RWPE2 (cell line): ENCODE data around the gene CRMP1.

Experiments used
- ATAC-seq: fragments of 200-7000 bp; cut with Tn5 transposase; 3 replicates; pipeline ENCODE4 v1.9.1; 2021; ENCODE audit warnings: low read depth
- DNase-seq: peaks from one replicate; pipeline ENCODE4 v3.0.0-alpha.2; 2020; ENCODE audit warnings: low spot score
- H3K27ac ChIP-seq: fragments of 450-650 bp; 2 replicates; pipeline ENCODE4 v1.5.1; 2017; ENCODE audit warnings: mild to moderate bottlenecking; ENCODE audit not compliant: poor library complexity, severe bottlenecking
- H3K27me3 ChIP-seq: fragments of 250-450 bp; sonication (Bioruptor Pico); 2 replicates; pipeline ENCODE4 v1.5.1; 2021; ENCODE audit warnings: mild to moderate bottlenecking, moderate library complexity; ENCODE audit not compliant: insufficient read depth, poor library complexity, severe bottlenecking
- H3K36me3 ChIP-seq: fragments of 250-450 bp; sonication (Bioruptor Pico); 2 replicates; pipeline ENCODE4 v1.5.1; 2020; ENCODE audit warnings: low read depth, mild to moderate bottlenecking, moderate library complexity
- H3K4me1 ChIP-seq: fragments of 250-450 bp; sonication (Bioruptor Pico); 2 replicates; pipeline ENCODE4 v1.5.1; 2021; ENCODE audit warnings: mild to moderate bottlenecking, moderate library complexity; ENCODE audit not compliant: insufficient read depth, poor library complexity, severe bottlenecking
- H3K4me3 ChIP-seq: fragments of 250-450 bp; sonication (Bioruptor Pico); 2 replicates; pipeline ENCODE4 v1.5.1; 2021; ENCODE audit warnings: mild to moderate bottlenecking, moderate library complexity; ENCODE audit not compliant: severe bottlenecking
- H3K9me3 ChIP-seq: fragments of 250-450 bp; sonication (Bioruptor Pico); 2 replicates; pipeline ENCODE4 v1.5.1; 2021; ENCODE audit warnings: mild to moderate bottlenecking, moderate library complexity; ENCODE audit not compliant: severe bottlenecking
- TF ChIP-seq, protein P1 (sequence below): fragments of 450-650 bp; IDR thresholded peaks from one replicate; pipeline ENCODE4 v1.5.1; 2017; ENCODE audit warnings: mild to moderate bottlenecking, moderate library complexity; ENCODE audit not compliant: poor library complexity, severe bottlenecking

The CRMP1 gene

DNA sequence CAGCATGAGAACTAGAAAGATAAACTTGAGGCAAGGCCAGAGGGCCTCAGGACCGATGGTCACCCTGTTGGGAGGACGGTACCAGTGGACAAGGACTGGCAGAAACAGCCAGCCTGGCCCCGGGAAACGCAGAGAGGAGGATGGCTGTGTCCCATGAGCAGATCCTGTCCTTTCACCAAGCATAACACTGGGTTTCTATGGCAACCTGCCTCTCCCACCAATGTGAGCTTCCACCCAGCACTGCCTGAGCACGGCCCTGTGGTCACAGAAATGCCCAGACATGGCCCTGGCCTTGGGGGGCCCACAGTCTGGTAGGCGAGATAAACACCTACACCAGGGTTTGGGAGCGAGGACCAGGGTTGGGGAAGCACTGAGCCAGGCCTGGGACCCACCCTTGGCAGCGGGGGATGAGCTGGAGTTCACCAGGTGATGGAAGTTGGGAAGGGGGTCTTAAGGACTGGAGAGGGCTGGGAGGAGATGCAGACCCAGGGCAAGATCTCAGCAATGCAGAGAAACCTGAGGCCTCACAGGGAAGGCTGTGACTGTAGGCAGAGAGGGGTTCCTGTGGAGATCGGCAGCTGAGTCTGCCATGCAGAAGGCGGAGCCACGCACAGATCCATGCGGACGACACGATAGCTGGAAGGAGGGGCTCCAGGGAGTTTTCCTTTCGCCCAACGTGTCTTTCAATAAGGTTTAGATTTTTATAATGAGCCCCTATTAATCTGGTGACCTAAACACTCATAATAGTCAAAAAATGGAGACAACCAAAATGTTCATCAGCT lies 32.7 kb upstream of the CRMP1 start:
- H3K4me3 ChIP-seq = no peak overlapping the region
- no peak for ATAC-seq
- no peak for DNase-seq
- no peaks in the 10 kb centered on the region for H3K36me3 ChIP-seq
- peaks cover 29% of the 10 kb centered on the region for H3K27me3 ChIP-seq
- no peaks in the 10 kb centered on the region for H3K4me1 ChIP-seq
- H3K9me3 ChIP-seq = no peaks in the 10 kb centered on the region
- H3K27ac ChIP-seq = no peak overlapping the region
- TF ChIP-seq, protein P1, sequence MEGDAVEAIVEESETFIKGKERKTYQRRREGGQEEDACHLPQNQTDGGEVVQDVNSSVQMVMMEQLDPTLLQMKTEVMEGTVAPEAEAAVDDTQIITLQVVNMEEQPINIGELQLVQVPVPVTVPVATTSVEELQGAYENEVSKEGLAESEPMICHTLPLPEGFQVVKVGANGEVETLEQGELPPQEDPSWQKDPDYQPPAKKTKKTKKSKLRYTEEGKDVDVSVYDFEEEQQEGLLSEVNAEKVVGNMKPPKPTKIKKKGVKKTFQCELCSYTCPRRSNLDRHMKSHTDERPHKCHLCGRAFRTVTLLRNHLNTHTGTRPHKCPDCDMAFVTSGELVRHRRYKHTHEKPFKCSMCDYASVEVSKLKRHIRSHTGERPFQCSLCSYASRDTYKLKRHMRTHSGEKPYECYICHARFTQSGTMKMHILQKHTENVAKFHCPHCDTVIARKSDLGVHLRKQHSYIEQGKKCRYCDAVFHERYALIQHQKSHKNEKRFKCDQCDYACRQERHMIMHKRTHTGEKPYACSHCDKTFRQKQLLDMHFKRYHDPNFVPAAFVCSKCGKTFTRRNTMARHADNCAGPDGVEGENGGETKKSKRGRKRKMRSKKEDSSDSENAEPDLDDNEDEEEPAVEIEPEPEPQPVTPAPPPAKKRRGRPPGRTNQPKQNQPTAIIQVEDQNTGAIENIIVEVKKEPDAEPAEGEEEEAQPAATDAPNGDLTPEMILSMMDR = no peak

DNA sequence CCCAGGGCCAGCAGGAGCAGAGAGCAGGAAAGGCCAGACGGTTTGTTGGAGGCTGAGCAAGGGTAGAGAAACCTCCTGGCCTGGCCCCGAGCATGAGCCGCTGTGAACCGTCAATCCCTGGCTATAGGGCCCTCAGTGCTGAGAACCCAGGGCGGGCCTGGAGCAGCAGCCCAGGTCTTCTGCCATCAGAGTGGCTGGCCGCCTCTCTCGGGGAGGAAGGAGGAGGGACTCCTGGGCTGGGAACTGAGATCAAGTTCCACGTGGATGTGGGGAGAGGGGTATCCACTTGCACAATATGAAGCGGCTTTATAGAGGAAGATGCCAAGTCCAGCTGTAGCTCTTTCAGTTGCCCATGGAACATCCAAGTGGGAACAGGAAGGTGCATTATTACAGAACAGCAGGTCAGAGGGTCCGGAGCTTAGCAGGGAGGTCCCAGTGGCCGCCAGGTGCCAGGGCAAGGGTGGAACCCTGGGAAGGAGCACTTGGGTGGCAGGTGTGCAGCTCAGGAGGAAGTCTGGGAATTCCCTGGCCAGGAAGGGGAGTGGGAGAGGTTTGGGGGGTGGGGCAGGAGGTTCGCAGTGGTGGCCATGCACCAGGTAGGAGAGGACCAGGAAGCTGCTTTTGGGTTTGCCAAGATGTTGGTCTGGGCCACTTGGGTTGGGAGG lies 31.7 kb upstream of the CRMP1 start:
- TF ChIP-seq, protein P1 = no peak
- Histone ChIP-seq H3K4me3 (no peak overlapping the region), H3K36me3 (no peaks in the 10 kb centered on the region), H3K4me1 (no peaks in the 10 kb centered on the region), H3K27me3 (peaks cover 19% of the 10 kb centered on the region), H3K27ac (no peak overlapping the region), H3K9me3 (no peaks in the 10 kb centered on the region)
- DNase-seq (no peak), ATAC-seq (no peak)

DNA sequence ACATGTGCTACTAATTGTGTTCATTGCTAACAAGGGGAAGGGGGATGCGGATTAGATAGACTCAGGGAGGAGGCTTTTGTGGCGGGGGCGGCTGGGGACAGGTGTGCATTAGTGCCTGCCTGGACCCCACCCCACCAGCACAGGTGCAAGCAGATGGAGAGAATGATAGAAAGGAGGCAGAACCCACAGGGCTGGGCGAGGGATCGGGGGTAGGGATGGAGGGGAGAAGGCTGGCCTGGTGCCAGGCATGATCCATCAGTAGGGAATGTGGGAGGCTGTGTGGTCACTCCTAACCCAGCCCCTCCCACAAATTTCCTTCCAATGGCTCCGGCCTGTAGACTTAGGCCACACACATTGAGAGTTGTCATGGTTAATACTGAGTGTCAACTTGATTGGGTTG lies 30.5 kb upstream of the CRMP1 start:
- H3K9me3 ChIP-seq = no peaks in the 10 kb centered on the region

DNA sequence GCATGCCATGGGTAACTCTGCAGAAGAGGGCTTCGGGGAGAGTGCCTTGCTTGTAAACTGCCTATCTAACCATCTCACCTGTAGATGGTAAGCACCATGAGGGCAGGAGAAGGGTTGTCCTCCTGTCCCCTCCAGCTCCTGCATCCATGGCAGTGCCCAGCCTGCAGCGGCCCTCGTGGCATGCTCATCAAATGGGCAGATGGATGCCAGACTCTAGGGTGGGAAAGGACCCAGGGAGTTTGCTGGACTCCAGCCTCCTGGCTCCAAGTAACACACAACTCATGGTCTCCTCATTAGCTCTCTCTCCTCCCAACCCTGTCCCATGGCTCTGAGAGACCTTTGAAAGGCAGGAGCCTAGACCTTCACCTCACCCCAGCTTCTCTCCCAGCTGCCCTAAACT lies 29.7 kb upstream of the CRMP1 start:
- ATAC-seq (no peak), DNase-seq (no peak)
- Histone ChIP-seq H3K4me1 (no peaks in the 10 kb centered on the region), H3K27me3 (no peaks in the 10 kb centered on the region), H3K4me3 (no peak overlapping the region), H3K36me3 (no peaks in the 10 kb centered on the region), H3K9me3 (no peaks in the 10 kb centered on the region), H3K27ac (no peak overlapping the region)
- TF ChIP-seq, protein P1 = no peak

More for the DNA sequence above, 30.5 kb upstream of the CRMP1 start:
- TF ChIP-seq, protein P1 = no peak
- H3K36me3 ChIP-seq = no peaks in the 10 kb centered on the region
- ATAC-seq (no peak; the same call in 2 of the 3 replicates), DNase-seq (no peak)
- peaks cover 7% of the 10 kb centered on the region for H3K27me3 ChIP-seq
- no peaks in the 10 kb centered on the region for H3K4me1 ChIP-seq
- no peak overlapping the region for H3K27ac ChIP-seq
- H3K4me3 ChIP-seq = no peak overlapping the region

DNA sequence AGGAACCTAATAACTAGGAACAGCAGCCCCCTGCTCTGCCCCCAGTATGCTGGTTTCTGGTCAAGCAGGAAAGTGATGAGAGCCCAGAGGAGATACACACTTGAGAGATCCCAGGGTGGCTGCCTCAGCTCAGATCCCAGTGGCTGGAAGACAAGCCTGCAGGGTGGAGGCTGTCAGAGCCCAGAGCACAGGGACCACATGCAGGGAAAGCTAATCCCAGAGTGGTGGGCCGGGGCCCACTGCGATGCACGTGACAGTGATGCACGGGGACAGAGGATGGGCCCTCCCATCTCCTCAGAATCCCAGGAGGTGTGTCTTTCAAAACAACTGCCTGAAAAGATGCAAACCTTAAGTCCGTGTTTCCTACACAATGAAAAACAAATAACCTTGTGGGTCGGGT lies 29.1 kb upstream of the CRMP1 start:
- Histone ChIP-seq H3K36me3 (no peaks in the 10 kb centered on the region), H3K4me1 (no peaks in the 10 kb centered on the region), H3K27ac (no peak overlapping the region), H3K9me3 (no peaks in the 10 kb centered on the region), H3K27me3 (no peaks in the 10 kb centered on the region), H3K4me3 (no peak overlapping the region)
- no peak for DNase-seq
- TF ChIP-seq, protein P1 = no peak
- ATAC-seq = no peak
